ENCODE measurements around the gene POU2F1.

DNA sequence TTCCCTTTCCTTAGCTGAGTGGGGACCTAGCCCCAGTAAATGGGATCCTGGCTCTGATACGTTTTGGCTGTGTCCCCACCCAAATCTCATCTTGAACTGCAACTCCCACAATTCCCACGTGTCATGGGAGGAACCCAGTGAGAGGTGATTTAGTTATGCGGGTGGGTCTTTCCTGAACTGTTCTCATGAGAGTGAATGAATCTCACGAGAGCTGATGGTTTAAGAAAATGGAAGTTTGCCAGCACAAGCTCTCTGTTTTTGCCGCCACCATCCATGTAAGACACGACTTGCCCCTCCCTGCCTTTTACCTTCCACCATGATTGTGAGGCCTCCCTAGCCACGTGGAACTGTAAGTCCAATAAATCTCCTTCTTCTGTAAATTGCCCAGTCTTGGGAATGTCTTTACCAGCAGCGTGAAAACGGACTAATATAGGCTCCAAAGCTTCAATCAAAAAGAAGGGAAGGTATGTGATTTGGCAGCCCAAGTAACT lies 29.9 kb upstream of the POU2F1 start:
- TF ChIP-seq, protein P1, sequence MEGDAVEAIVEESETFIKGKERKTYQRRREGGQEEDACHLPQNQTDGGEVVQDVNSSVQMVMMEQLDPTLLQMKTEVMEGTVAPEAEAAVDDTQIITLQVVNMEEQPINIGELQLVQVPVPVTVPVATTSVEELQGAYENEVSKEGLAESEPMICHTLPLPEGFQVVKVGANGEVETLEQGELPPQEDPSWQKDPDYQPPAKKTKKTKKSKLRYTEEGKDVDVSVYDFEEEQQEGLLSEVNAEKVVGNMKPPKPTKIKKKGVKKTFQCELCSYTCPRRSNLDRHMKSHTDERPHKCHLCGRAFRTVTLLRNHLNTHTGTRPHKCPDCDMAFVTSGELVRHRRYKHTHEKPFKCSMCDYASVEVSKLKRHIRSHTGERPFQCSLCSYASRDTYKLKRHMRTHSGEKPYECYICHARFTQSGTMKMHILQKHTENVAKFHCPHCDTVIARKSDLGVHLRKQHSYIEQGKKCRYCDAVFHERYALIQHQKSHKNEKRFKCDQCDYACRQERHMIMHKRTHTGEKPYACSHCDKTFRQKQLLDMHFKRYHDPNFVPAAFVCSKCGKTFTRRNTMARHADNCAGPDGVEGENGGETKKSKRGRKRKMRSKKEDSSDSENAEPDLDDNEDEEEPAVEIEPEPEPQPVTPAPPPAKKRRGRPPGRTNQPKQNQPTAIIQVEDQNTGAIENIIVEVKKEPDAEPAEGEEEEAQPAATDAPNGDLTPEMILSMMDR (IDR thresholded peaks at IDR 0.05; ENCODE audit: insufficient read depth, low read length, poor library complexity, severe bottlenecking): no peak
- no peak for TF ChIP-seq EZH2phosphoT487 (conservative IDR thresholded peaks at IDR 0.05; ENCODE audit: low read length)

Measured in SU-DHL-6 (cell line).